Measurements from ENCODE around the gene FTH1.
"Not testable (repeated sequence)": the region's sequence is repeated elsewhere in the genome, so short reads cannot be mapped to it uniquely, and the experiment has no call there.

Gene FTH1

GRCh38 chr11:61963282-61964057, 4.0 kb downstream of the FTH1 start:
- peak; percentile 64 to 81 for DNase-seq

DNA sequence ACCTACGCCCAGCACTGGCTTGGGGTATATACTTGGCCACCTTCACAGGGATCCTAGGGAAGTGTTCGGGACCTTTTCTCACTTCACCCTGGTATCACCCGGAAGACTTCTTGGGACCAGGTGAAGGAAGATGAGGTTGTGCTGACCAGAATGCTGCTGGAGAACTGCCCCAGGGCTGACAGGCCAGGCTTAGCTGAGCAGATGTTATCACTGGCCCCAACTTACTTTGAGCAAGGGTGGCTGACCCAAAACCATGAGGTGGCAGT, 4.5 kb downstream of the FTH1 start:
- peak in 1 of 2 donors; percentile 70 for DNase-seq

GRCh38 chr11:61962213-61963015, 5.0 kb downstream of the FTH1 start:
- no peak for DNase-seq

- no peak for DNase-seq
These were observed 5.7 kb downstream of the FTH1 start for GRCh38 chr11:61961570-61962212.

DNA sequence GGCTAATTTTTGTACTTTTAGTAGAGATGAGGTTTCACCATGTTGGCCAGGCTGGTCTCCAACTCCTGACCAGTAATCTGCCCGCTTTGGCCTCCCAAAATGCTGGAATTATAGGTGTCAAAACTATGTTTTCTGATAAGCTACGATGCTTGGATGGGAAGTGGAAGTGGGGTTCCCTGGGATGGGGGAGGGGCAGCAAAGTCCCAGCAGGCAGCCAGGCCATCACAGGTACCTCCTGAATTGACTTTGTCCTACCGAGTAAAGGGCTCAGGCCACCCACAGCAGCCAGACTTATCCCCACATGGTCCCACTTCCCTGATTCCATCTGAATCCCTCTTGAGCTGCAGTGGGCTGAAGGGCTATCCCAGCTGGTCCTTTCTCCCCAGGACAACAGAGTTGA, 6.9 kb downstream of the FTH1 start:
- DNase-seq = no peak

- no peak for DNase-seq
These were observed 7.8 kb downstream of the FTH1 start for GRCh38 chr11:61959678-61960077.

GRCh38 chr11:61959114-61959513, 8.3 kb downstream of the FTH1 start:
- no peak for DNase-seq

- no peak for DNase-seq
These were observed 8.8 kb downstream of the FTH1 start for GRCh38 chr11:61958590-61958989.

DNA sequence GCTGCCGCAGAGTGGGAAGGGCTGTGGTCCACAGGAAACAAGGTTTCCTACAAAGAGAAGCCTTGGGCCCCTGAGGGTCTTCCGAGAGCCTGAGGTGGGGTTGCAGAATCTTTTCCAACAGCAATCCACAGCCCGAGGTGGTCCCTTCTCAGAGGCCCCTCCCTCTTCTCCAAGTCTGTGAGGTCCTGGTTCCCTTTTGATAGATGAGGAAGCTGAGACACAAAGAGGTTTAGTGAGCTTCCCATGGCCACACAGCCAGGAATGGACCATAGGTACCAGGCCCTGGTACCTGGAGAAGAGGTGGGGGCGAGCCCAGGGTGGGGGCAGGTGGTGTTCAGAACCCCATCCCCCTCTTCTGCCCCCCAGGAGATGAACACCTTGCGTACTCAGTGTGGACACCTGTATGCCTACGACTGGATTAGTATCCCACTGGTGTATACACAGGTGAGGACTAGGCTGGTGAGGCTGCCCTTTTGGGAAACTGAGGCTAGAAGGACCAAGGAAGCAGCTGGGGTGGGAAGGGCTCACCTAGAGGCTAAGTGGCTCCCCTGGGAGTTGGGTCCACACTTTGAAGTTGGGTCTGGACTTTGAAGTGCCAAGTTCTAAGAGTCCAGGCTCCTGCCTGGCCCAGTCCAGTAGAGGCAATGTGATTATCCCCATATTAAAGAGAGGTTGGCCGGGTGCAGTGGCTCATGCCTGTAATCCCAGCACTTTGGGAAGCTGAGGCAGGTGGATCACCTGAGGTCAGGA, 10.2 kb downstream of the FTH1 start:
- no peak for DNase-seq

GRCh38 chr11:61956191-61957020, 11.0 kb downstream of the FTH1 start:
- DNase-seq = no peak

DNA sequence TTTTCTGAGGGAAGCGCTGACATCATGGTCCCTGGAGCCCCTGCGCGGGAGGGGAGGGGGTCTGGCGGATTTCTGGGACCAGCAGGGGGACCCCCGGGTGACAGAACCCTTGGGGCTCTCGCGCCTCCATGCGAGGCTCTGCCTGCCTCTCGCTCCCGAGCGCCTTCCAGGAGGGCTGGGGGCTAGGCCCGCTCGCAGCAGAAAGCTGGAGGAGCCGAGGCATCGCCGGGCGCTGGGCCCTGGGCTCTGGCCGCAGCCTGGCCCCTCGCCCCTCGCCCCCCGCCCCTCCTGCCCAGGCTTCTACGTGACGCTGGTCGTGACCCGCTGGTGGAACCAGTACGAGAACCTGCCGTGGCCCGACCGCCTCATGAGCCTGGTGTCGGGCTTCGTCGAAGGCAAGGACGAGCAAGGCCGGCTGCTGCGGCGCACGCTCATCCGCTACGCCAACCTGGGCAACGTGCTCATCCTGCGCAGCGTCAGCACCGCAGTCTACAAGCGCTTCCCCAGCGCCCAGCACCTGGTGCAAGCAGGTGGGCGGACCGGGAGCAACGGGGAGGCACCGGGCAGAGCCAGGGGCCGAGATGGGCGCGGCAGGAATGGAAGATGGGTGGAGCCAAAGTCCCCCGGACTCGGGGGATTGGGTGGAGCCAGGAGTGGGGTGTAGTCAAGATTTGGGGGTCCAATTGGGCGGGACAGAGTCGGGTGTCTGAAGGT, 11.9 kb downstream of the FTH1 start:
- no peak for DNase-seq

GRCh38 chr11:61954851-61955421, 12.5 kb downstream of the FTH1 start:
- peak; percentile 41 to 51 for DNase-seq

- peak in 1 of 2 donors; percentile 5 for DNase-seq
These were observed 13.2 kb downstream of the FTH1 start for GRCh38 chr11:61954106-61954850.

DNA sequence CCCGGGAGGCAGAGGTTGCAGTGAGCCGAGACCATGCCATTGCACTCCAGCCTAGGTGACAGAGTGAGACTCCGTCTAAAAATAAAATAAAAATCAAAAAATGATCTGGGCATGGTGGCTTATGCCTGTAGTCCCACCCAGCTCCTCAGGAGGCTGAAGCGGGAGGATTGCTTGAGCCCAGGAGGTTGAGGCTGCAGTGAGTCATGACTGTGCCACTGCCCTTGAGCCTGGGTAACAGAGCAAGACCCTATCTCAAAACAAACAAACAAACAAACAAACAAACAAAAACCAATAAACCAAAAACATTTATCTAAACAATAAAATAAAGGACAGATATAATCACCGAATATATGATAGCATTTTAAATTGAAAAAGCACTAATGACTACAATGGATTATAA, 13.8 kb downstream of the FTH1 start:
- DNase-seq = not testable (repeated sequence)

DNA sequence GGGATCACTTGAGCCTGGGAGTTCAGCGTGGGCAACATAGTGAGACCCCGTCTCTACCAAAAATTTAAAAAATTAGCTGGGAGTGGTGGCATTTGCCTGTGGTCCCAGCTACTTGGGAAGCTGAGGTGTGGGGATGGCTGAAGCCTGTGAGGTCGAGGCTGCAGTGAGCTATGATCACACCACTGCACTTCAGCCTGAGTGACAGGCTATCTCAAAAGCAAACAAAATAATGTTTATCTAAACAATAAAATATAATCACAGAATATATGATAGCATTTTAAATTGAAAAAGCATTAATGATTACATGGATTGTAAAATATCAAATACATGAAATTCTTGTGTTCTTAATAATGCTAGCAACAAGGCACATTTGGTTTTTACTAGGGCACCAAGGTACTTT, 14.6 kb downstream of the FTH1 start:
- DNase-seq = no peak

- DNase-seq = no peak
These were observed 15.8 kb downstream of the FTH1 start for GRCh38 chr11:61951484-61952135.

GRCh38 chr11:61950035-61950547, 17.3 kb downstream of the FTH1 start, which contains the start of gene BEST1:
TSS of gene BEST1 (plus strand) at chr11:61950351. CDS start at chr11:61951807, 1,456 bp downstream.
- DNase-seq = no peak

DNA sequence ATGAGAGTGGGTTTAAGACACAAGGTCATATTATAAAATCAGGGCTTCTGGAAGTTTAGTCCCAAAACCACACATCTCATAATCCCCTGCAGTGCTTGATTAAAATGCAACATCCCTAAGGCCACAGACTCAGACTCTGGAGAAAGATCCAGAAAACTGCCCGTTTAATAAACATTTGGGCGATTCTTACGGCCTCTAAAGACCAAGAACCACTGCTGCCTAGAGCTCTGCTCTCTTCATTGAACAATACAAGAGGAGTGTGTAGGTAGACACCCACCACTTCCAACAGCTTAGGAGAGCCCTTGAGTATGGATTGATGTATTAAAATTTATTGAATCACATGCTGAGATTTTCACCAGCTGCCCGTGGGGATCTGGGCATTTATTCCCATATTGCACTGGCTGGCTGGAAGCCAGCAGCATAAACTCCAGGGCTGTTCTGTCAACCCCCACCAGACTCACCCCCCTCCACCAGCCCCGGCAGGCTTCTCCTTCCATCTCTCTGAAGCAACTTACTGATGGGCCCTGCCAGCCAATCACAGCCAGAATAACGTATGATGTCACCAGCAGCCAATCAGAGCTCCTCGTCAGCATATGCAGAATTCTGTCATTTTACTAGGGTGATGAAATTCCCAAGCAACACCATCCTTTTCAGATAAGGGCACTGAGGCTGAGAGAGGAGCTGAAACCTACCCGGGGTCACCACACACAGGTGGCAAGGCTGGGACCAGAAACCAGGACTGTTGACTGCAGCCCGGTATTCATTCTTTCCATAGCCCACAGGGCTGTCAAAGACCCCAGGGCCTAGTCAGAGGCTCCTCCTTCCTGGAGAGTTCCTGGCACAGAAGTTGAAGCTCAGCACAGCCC, 18.0 kb downstream of the FTH1 start:
- no peak for DNase-seq

- DNase-seq = no peak
These were observed 18.9 kb downstream of the FTH1 start for GRCh38 chr11:61948505-61948904.
